LHCN-M2 (cell line): ENCODE results near the gene CT55. TPM values are rescaled to one million over a fixed set of nuclear protein-coding genes. Genes with fewer than 3 reads are reported as not detected.

ENCODE experiments used
- total RNA-seq: library from RNA; depleted of rRNA; stranded (reverse); fragments of >200 nt; gene quantifications from 2 replicates; pipeline ENCODE4 v1.2.3, GENCODE V29; 2014; rRNA removed

Gene CT55
- total RNA-seq, 1 experiment from 2014 or later, result not detected

Other genes starting within 250 kb of the CT55 start
- 6.4 and 7.4 TPM in 2 replicates for gene SMIM10, start 180.4 kb downstream of the CT55 start, total RNA-seq
- 12.4 and 19.0 TPM in 2 replicates for gene RTL8B, start 148.9 kb downstream of the CT55 start, total RNA-seq
- gene RTL8C, start 139.0 kb downstream of the CT55 start, total RNA-seq, result 117 and 129 TPM in 2 replicates
- 18.0 and 25.1 TPM in 2 replicates for gene RTL8A, start 119.3 kb downstream of the CT55 start, total RNA-seq
- gene SMIM10L2B, start 72.7 kb downstream of the CT55 start, total RNA-seq, result 0.17 and 0.51 TPM in 2 replicates
- not detected in 2 replicates for gene ETDB, start 50.9 kb downstream of the CT55 start, total RNA-seq
- gene ETDA, start 80.7 kb upstream of the CT55 start, total RNA-seq, result not detected in 2 replicates
- gene ETDC, start 138.1 kb upstream of the CT55 start, total RNA-seq, result not detected in 2 replicates
- 3.2 and 4.5 TPM in 2 replicates for gene ZNF75D, start 172.7 kb upstream of the CT55 start, total RNA-seq
- gene ZNF449, start 173.4 kb upstream of the CT55 start, total RNA-seq, result 9.4 and 11.0 TPM in 2 replicates